ENCODE measurements around the gene SYT8.

SYT8 gene

GRCh38 chr11:1877211-1878136 lies 42.7 kb downstream of the SYT8 start:
- H3K4me2 ChIP-seq (ENCODE audit: low read length), result no peak overlapping the region
- H3K9ac ChIP-seq (ENCODE audit: low read length), result no peak overlapping the region
- no peaks in the 10 kb centered on the region for H3K79me2 ChIP-seq (ENCODE audit: insufficient read depth, low read length)
- H3K4me3 ChIP-seq (ENCODE audit: low read depth, low read length, poor library complexity, severe bottlenecking), result no peak overlapping the region
- H3F3A ChIP-seq (ENCODE audit: insufficient read depth, low read length), result no peaks in the 10 kb centered on the region
- no peak overlapping the region for H3K27ac ChIP-seq (ENCODE audit: low read depth, low read length, poor library complexity, severe bottlenecking)
- H3K36me3 ChIP-seq (ENCODE audit: insufficient read depth, low read length), result no peaks in the 10 kb centered on the region
- no peak overlapping the region for H2AFZ ChIP-seq (ENCODE audit: low read length)
- no peaks in the 10 kb centered on the region for H4K20me1 ChIP-seq (ENCODE audit: insufficient read depth, low read length)
- H3K9me3 ChIP-seq (ENCODE audit: low read length), result no peaks in the 10 kb centered on the region
- peaks cover 7% of the 10 kb centered on the region for H3K4me1 ChIP-seq (ENCODE audit: insufficient read depth, low read length, severe bottlenecking)
- H3K27me3 ChIP-seq (ENCODE audit: insufficient read depth, low read length), result no peaks in the 10 kb centered on the region
- H3K9me2 ChIP-seq (ENCODE audit: low read depth, low read length), result no peaks in the 10 kb centered on the region
- TF ChIP-seq EZH2 (IDR thresholded peaks at IDR 0.05; ENCODE audit: borderline replicate concordance, low read length) (no peak), CTCF (IDR thresholded peaks at IDR 0.05; ENCODE audit: low read length) (no peak)

- Histone ChIP-seq H4K20me1 (ENCODE audit: insufficient read depth, low read length) (no peaks in the 10 kb centered on the region), H3K27me3 (ENCODE audit: insufficient read depth, low read length) (no peaks in the 10 kb centered on the region), H3F3A (ENCODE audit: insufficient read depth, low read length) (no peaks in the 10 kb centered on the region), H3K9me3 (ENCODE audit: low read length) (no peaks in the 10 kb centered on the region), H3K36me3 (ENCODE audit: insufficient read depth, low read length) (peaks cover 7% of the 10 kb centered on the region; the same call in 1 of the 2 replicates), H3K9me2 (ENCODE audit: low read depth, low read length) (no peaks in the 10 kb centered on the region), H3K4me1 (ENCODE audit: insufficient read depth, low read length, severe bottlenecking) (peaks cover 7% of the 10 kb centered on the region), H3K27ac (ENCODE audit: low read depth, low read length, poor library complexity, severe bottlenecking) (no peak overlapping the region), H3K4me2 (ENCODE audit: low read length) (no peak overlapping the region), H3K4me3 (ENCODE audit: low read depth, low read length, poor library complexity, severe bottlenecking) (no peak overlapping the region), H3K79me2 (ENCODE audit: insufficient read depth, low read length) (no peaks in the 10 kb centered on the region), H2AFZ (ENCODE audit: low read length) (no peak overlapping the region), H3K9ac (ENCODE audit: low read length) (no peak overlapping the region)
- TF ChIP-seq EZH2 (IDR thresholded peaks at IDR 0.05; ENCODE audit: borderline replicate concordance, low read length) (no peak), CTCF (IDR thresholded peaks at IDR 0.05; ENCODE audit: low read length) (no peak)
Observed at GRCh38 chr11:1878137-1879031, 43.6 kb downstream of the SYT8 start.

GRCh38 chr11:1879342-1879940 lies 44.7 kb downstream of the SYT8 start:
- Histone ChIP-seq H3K9me3 (ENCODE audit: low read length) (no peaks in the 10 kb centered on the region), H4K20me1 (ENCODE audit: insufficient read depth, low read length) (no peaks in the 10 kb centered on the region), H3K27me3 (ENCODE audit: insufficient read depth, low read length) (no peaks in the 10 kb centered on the region), H3K9me2 (ENCODE audit: low read depth, low read length) (no peaks in the 10 kb centered on the region), H3K9ac (ENCODE audit: low read length) (no peak overlapping the region), H2AFZ (ENCODE audit: low read length) (no peak overlapping the region), H3K4me2 (ENCODE audit: low read length) (no peak overlapping the region), H3K79me2 (ENCODE audit: insufficient read depth, low read length) (no peaks in the 10 kb centered on the region), H3K36me3 (ENCODE audit: insufficient read depth, low read length) (peaks cover 17% of the 10 kb centered on the region), H3K27ac (ENCODE audit: low read depth, low read length, poor library complexity, severe bottlenecking) (no peak overlapping the region), H3K4me3 (ENCODE audit: low read depth, low read length, poor library complexity, severe bottlenecking) (no peak overlapping the region), H3K4me1 (ENCODE audit: insufficient read depth, low read length, severe bottlenecking) (peaks cover 7% of the 10 kb centered on the region), H3F3A (ENCODE audit: insufficient read depth, low read length) (no peaks in the 10 kb centered on the region)
- TF ChIP-seq CTCF (IDR thresholded peaks at IDR 0.05; ENCODE audit: low read length) (no peak), EZH2 (IDR thresholded peaks at IDR 0.05; ENCODE audit: borderline replicate concordance, low read length) (no peak)

All from OCI-LY1 (cell line).